IPS DF 6.9 (cell line): ENCODE data around the gene ZMYND15.

ENCODE experiments used
- DNase-seq: peaks from one replicate; pipeline ENCODE4 v3.0.0-alpha.2; 2013; ENCODE audit warnings: low read depth, low spot score
- H3K27ac ChIP-seq: one replicate; pipeline ENCODE4 v1.5.1; 2013; ENCODE audit warnings: low read length, control low read depth
- H3K27me3 ChIP-seq: 2 replicates; pipeline ENCODE4 v1.6.1; 2013; ENCODE audit warnings: mild to moderate bottlenecking, low read length; ENCODE audit not compliant: control insufficient read depth, insufficient read depth
- H3K36me3 ChIP-seq: 2 replicates; pipeline ENCODE4 v1.6.1; 2013; ENCODE audit warnings: low read length; ENCODE audit not compliant: control insufficient read depth, insufficient read depth
- H3K4me1 ChIP-seq: 2 replicates; pipeline ENCODE4 v1.6.1; 2013; ENCODE audit warnings: low read length; ENCODE audit not compliant: control insufficient read depth, insufficient read depth
- H3K4me3 ChIP-seq: 2 replicates; pipeline ENCODE4 v1.5.1; 2013; ENCODE audit warnings: mild to moderate bottlenecking, low read length
- H3K9me3 ChIP-seq: 2 replicates; pipeline ENCODE4 v1.6.1; 2013; ENCODE audit warnings: low read length, inconsistent platforms; ENCODE audit not compliant: control insufficient read depth, insufficient read depth
- WGBS: extraction: QIAGEN DNeasy Blood & Tissue Kit; methylation state at CpG from one replicate; pipeline ENCODE4 v1.1.7; 2013; ENCODE audit warnings: mixed read lengths, missing lambda C conversion rate; ENCODE audit not compliant: insufficient read length, insufficient coverage; 5-methylcytosine and 5-hydroxymethylcytosine counted together

ZMYND15 gene

GRCh38 chr17:4786106-4786511 lies 46.5 kb downstream of the ZMYND15 start, which contains the start of gene VMO1:
VMO1 (minus strand) TSS chr17:4786364; CDS start chr17:4786352, 12 bp downstream.
- H3K27ac ChIP-seq = no peak within 1 kb of the TSS
- no peak within 1 kb of the TSS for H3K4me3 ChIP-seq
- peaks cover 11% of the 10 kb centered on the region for H3K27me3 ChIP-seq

GRCh38 chr17:4786516-4786915 lies 46.9 kb downstream of the ZMYND15 start:
- H3K27ac ChIP-seq = no peak overlapping the region
- WGBS = no CpG with 5 or more reads among the region's 6 CpGs

More at GRCh38 chr17:4786106-4786511, 46.5 kb downstream of the ZMYND15 start, which contains the start of gene VMO1:
- Histone ChIP-seq H3K36me3 (no peaks in the 10 kb centered on the region), H3K9me3 (no peaks in the 10 kb centered on the region), H3K4me1 (peaks cover 4% of the 10 kb centered on the region)
- no peak for DNase-seq
- no CpG with 5 or more reads among the region's 24 CpGs for WGBS

GRCh38 chr17:4788159-4788806 lies 48.6 kb downstream of the ZMYND15 start:
- Histone ChIP-seq H3K4me3 (no peak overlapping the region; the same call in 1 of the 2 replicates), H3K9me3 (no peaks in the 10 kb centered on the region), H3K27ac (no peak overlapping the region), H3K36me3 (no peaks in the 10 kb centered on the region), H3K27me3 (peaks cover 11% of the 10 kb centered on the region), H3K4me1 (peaks cover 4% of the 10 kb centered on the region)
- no CpG with 5 or more reads among the region's 14 CpGs for WGBS
- DNase-seq = no peak

More at GRCh38 chr17:4786516-4786915, 46.9 kb downstream of the ZMYND15 start:
- no peak overlapping the region for H3K4me3 ChIP-seq
- peaks cover 4% of the 10 kb centered on the region for H3K4me1 ChIP-seq
- DNase-seq = no peak
- H3K27me3 ChIP-seq = peaks cover 11% of the 10 kb centered on the region
- no peaks in the 10 kb centered on the region for H3K36me3 ChIP-seq
- no peaks in the 10 kb centered on the region for H3K9me3 ChIP-seq

GRCh38 chr17:4788807-4789700 lies 49.4 kb downstream of the ZMYND15 start, which contains the start of gene GLTPD2:
GLTPD2 (plus strand) TSS chr17:4788964; CDS start chr17:4789012, 48 bp downstream.
- no peak for DNase-seq
- peaks cover 4% of the 10 kb centered on the region for H3K4me1 ChIP-seq
- no peaks in the 10 kb centered on the region for H3K36me3 ChIP-seq
- H3K27ac ChIP-seq = no peak within 1 kb of the TSS
- no peaks in the 10 kb centered on the region for H3K9me3 ChIP-seq
- WGBS = no CpG with 5 or more reads among the region's 62 CpGs
- peak within 1 kb of the TSS; percentile 39 for H3K4me3 ChIP-seq
- peaks cover 11% of the 10 kb centered on the region for H3K27me3 ChIP-seq

- Histone ChIP-seq H3K27me3 (peaks cover 11% of the 10 kb centered on the region), H3K9me3 (no peaks in the 10 kb centered on the region), H3K4me1 (peaks cover 4% of the 10 kb centered on the region), H3K36me3 (no peaks in the 10 kb centered on the region), H3K27ac (no peak overlapping the region), H3K4me3 (peak overlapping the region; percentile 39; the same call in 1 of the 2 replicates)
- DNase-seq = no peak
- WGBS = no CpG with 5 or more reads among the region's 25 CpGs
Measured at GRCh38 chr17:4789701-4789950, 50.0 kb downstream of the ZMYND15 start.

- DNase-seq = no peak
- H3K4me3 ChIP-seq = peak overlapping the region; percentile 39; the same call in 1 of the 2 replicates
- no peaks in the 10 kb centered on the region for H3K36me3 ChIP-seq
- WGBS = no CpG with 5 or more reads among the region's 91 CpGs
- peaks cover 4% of the 10 kb centered on the region for H3K4me1 ChIP-seq
- no peak overlapping the region for H3K27ac ChIP-seq
- H3K9me3 ChIP-seq = no peaks in the 10 kb centered on the region
- H3K27me3 ChIP-seq = peaks cover 11% of the 10 kb centered on the region
Measured at GRCh38 chr17:4789951-4790704, 50.5 kb downstream of the ZMYND15 start.

GRCh38 chr17:4790705-4791088 lies 51.1 kb downstream of the ZMYND15 start:
- peak overlapping the region; percentile 39; the same call in 1 of the 2 replicates for H3K4me3 ChIP-seq
- WGBS = 100% methylated on average over 2 of the region's 7 CpGs
- no peak overlapping the region for H3K27ac ChIP-seq

GRCh38 chr17:4795168-4795567 lies 55.5 kb downstream of the ZMYND15 start:
- Histone ChIP-seq H3K4me1 (no peaks in the 10 kb centered on the region; the same call in 1 of the 2 replicates), H3K4me3 (no peak overlapping the region), H3K27ac (no peak overlapping the region), H3K36me3 (peaks cover 11% of the 10 kb centered on the region; the same call in 1 of the 2 replicates), H3K27me3 (0 out of 2 replicates have a peak, but pooled peaks cover 2% of the 10 kb centered on the region), H3K9me3 (no peaks in the 10 kb centered on the region)
- no peak for DNase-seq
- WGBS = no CpG with 5 or more reads among the region's 1 CpG

More at GRCh38 chr17:4790705-4791088, 51.1 kb downstream of the ZMYND15 start:
- Histone ChIP-seq H3K4me1 (peaks cover 4% of the 10 kb centered on the region), H3K9me3 (no peaks in the 10 kb centered on the region), H3K36me3 (no peaks in the 10 kb centered on the region), H3K27me3 (peaks cover 11% of the 10 kb centered on the region)
- DNase-seq = no peak
